ENCODE data around the gene ZAP70.

Gene ZAP70

DNA sequence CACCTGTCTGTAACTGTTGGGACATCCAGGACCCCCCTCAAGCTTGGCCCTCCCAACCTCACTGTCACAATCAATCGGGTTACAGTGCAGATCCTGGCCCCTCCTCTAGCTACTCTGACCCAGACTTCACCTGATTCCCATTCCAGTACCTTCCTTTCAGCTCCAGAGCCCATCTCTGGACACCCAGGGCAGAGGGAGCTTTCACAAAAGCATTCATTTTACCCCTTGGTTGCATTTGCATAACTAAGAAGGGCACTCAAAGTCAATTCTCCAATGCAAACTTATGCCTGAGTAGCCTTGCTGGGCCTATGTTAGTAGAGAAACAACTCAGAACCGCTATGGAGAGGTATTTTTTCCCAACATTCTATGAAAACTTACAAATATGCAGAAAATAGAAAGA lies 7.4 kb downstream of the ZAP70 start:
- Mint-ChIP-seq H3K4me1 (peaks cover 55% of the 10 kb centered on the region), H3K36me3 (ENCODE audit: low read depth) (no peaks in the 10 kb centered on the region), H3K27ac (no peak overlapping the region), H3K27me3 (ENCODE audit: low read depth, poor library complexity) (peaks cover 12% of the 10 kb centered on the region), H3K4me3 (no peak overlapping the region), H3K9me3 (no peaks in the 10 kb centered on the region)
- DNase-seq: no peak
- TF ChIP-seq, protein P1, sequence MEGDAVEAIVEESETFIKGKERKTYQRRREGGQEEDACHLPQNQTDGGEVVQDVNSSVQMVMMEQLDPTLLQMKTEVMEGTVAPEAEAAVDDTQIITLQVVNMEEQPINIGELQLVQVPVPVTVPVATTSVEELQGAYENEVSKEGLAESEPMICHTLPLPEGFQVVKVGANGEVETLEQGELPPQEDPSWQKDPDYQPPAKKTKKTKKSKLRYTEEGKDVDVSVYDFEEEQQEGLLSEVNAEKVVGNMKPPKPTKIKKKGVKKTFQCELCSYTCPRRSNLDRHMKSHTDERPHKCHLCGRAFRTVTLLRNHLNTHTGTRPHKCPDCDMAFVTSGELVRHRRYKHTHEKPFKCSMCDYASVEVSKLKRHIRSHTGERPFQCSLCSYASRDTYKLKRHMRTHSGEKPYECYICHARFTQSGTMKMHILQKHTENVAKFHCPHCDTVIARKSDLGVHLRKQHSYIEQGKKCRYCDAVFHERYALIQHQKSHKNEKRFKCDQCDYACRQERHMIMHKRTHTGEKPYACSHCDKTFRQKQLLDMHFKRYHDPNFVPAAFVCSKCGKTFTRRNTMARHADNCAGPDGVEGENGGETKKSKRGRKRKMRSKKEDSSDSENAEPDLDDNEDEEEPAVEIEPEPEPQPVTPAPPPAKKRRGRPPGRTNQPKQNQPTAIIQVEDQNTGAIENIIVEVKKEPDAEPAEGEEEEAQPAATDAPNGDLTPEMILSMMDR (IDR thresholded peaks at IDR 0.05): no peak

DNA sequence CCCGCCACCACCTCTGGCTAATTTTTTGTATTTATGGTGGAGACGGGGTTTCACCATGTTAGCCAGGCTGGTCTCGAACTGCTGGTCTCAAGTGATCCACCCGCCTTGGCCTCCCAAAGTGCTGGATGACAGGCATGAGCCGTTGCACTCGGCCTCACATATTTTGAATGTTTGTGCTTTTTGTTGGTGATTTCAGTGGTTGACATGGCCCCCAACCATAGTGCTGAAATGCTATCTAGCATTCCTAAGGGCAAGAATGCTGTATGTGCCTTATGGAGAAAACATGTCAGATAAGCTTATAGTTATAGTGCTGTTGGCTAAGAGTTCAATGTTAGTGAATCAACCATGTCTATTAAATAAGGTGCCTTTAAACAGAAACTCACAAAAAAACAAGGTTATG lies 8.9 kb downstream of the ZAP70 start:
- Mint-ChIP-seq H3K27me3 (ENCODE audit: low read depth, poor library complexity) (peaks cover 12% of the 10 kb centered on the region), H3K27ac (no peak overlapping the region), H3K4me1 (peaks cover 49% of the 10 kb centered on the region), H3K9me3 (no peaks in the 10 kb centered on the region), H3K4me3 (no peak overlapping the region), H3K36me3 (ENCODE audit: low read depth) (peaks cover under 1% of the 10 kb centered on the region)
- TF ChIP-seq, protein P1 (IDR thresholded peaks at IDR 0.05): no peak
- DNase-seq: no peak

DNA sequence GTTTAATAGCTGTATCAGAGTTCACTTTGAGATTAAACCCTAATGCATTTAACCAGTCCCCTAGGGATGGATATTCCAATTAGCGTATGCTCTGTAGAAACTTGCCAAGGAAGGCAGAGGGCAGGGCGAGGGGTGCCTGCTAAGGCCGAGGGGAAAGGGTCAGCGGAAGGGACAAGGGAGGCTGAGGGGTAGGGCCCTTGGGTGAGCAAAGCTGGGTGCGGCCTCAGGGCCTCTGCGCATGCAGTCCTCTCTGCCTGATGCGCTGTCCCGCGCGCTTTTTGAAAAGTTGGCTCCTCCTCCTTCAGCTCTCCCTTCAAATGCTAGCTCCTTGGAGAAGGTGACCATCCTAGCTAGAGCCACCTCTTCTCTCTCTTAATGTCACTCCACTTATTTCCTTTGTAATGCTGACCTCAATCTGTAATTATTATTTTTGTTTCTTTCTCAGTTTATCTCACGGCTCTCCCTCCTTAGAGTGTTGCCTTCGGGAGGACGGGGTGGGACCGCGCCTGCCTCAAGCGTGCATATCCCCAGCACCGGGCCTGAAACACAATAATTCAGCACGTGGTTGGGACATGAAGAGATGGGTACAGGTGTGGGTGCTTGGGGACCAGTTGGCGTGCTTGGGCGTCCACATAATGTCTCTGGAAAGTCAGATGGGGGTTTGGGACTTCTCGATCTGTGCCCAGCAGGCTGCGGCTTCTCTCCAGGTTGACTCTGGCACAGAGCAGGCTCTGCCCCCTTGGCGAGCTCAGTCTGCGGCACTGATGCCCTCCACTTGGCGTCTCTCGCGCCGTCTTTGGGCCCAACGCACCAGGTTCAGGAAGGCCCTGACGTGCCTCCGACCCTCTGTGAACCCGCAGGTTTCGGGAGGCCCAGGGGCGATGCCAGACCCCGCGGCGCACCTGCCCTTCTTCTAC lies 10.0 kb downstream of the ZAP70 start:
- Mint-ChIP-seq H3K36me3 (ENCODE audit: low read depth) (peaks cover 9% of the 10 kb centered on the region), H3K4me1 (peaks cover 49% of the 10 kb centered on the region), H3K27ac (no peak overlapping the region), H3K27me3 (ENCODE audit: low read depth, poor library complexity) (peaks cover 12% of the 10 kb centered on the region), H3K4me3 (no peak overlapping the region), H3K9me3 (peaks cover 7% of the 10 kb centered on the region)
- TF ChIP-seq, protein P1 (IDR thresholded peaks at IDR 0.05): no peak
- DNase-seq: no peak

DNA sequence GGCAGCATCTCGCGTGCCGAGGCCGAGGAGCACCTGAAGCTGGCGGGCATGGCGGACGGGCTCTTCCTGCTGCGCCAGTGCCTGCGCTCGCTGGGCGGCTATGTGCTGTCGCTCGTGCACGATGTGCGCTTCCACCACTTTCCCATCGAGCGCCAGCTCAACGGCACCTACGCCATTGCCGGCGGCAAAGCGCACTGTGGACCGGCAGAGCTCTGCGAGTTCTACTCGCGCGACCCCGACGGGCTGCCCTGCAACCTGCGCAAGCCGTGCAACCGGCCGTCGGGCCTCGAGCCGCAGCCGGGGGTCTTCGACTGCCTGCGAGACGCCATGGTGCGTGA lies 10.7 kb downstream of the ZAP70 start:
- Mint-ChIP-seq H3K27me3 (ENCODE audit: low read depth, poor library complexity) (peaks cover 8% of the 10 kb centered on the region), H3K9me3 (peaks cover 7% of the 10 kb centered on the region), H3K4me1 (peaks cover 42% of the 10 kb centered on the region), H3K36me3 (ENCODE audit: low read depth) (peaks cover 9% of the 10 kb centered on the region), H3K27ac (no peak overlapping the region), H3K4me3 (no peak overlapping the region)
- TF ChIP-seq, protein P1 (IDR thresholded peaks at IDR 0.05): no peak
- no peak for DNase-seq

DNA sequence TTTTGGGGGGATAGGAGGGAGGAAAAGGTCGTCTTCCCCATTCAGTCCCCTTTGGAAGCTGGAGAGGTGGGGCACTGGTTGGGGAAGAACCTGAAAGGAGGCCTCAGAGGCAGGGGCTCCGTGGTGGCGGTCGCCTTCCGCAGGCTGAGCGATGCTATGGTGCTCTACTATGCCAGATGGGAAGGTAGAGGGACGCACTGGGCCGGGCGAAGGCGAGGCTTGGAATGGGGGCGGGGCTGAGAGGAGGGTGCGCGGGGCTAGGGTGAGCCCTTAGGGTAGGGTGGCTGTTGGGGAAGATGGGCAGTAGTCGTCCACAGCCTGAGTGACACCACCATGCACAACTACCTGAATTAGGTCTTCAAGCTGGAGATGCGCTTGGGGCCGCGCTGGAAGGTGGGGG lies 11.1 kb downstream of the ZAP70 start:
- H3K36me3 Mint-ChIP-seq (ENCODE audit: low read depth): peaks cover 9% of the 10 kb centered on the region
- H3K4me1 Mint-ChIP-seq: peaks cover 38% of the 10 kb centered on the region
- H3K9me3 Mint-ChIP-seq: peaks cover 7% of the 10 kb centered on the region
- TF ChIP-seq, protein P1 (IDR thresholded peaks at IDR 0.05): no peak
- no peak overlapping the region for H3K4me3 Mint-ChIP-seq
- H3K27ac Mint-ChIP-seq: no peak overlapping the region
- no peak for DNase-seq
- peaks cover 8% of the 10 kb centered on the region for H3K27me3 Mint-ChIP-seq (ENCODE audit: low read depth, poor library complexity)
